Measurements from ENCODE around the gene SOS1.

Gene SOS1

GRCh38 chr2:39128919-39129391, 8.1 kb upstream of the SOS1 start:
- Mint-ChIP-seq H3K36me3 (ENCODE audit: low read depth) (peaks cover 5% of the 10 kb centered on the region), H3K4me3 (peak overlapping the region; percentile 65), H3K27ac (peak overlapping the region; percentile 81), H3K4me1 (ENCODE audit: low read depth) (peaks cover 57% of the 10 kb centered on the region), H3K27me3 (ENCODE audit: low read depth) (no peaks in the 10 kb centered on the region), H3K9me3 (no peaks in the 10 kb centered on the region)
- DNase-seq (ENCODE audit: low spot score) = peak; percentile 85

GRCh38 chr2:39127973-39128372, 7.1 kb upstream of the SOS1 start:
- Mint-ChIP-seq H3K27me3 (ENCODE audit: low read depth) (no peaks in the 10 kb centered on the region), H3K9me3 (no peaks in the 10 kb centered on the region), H3K36me3 (ENCODE audit: low read depth) (peaks cover 11% of the 10 kb centered on the region), H3K4me1 (ENCODE audit: low read depth) (peaks cover 59% of the 10 kb centered on the region), H3K4me3 (peak overlapping the region; percentile 65), H3K27ac (peak overlapping the region; percentile 81)
- DNase-seq (ENCODE audit: low spot score) = peak; percentile 72

DNA sequence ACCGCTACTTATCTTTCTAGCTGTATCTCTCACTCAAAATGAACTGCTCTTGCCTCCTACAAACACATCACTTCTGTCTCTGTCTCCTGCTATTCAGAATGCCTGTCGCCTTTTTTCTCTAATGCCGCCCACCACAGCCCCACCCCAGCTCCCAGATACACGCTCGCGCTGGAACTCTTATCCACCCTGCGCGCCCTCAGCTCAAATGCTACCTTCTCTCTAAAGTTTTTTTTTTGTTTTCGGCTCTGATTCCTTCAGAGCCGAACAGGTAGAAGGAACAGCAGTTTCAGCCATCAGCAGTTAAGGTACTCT, 3.9 kb upstream of the SOS1 start:
- H3K27me3 Mint-ChIP-seq (ENCODE audit: low read depth) = no peaks in the 10 kb centered on the region
- H3K27ac Mint-ChIP-seq = peak overlapping the region; percentile 96
- peak overlapping the region; percentile 94 for H3K4me3 Mint-ChIP-seq
- peaks cover 18% of the 10 kb centered on the region for H3K36me3 Mint-ChIP-seq (ENCODE audit: low read depth)
- no peak for DNase-seq (ENCODE audit: low spot score)
- H3K9me3 Mint-ChIP-seq = no peaks in the 10 kb centered on the region
- H3K4me1 Mint-ChIP-seq (ENCODE audit: low read depth) = peaks cover 53% of the 10 kb centered on the region

DNA sequence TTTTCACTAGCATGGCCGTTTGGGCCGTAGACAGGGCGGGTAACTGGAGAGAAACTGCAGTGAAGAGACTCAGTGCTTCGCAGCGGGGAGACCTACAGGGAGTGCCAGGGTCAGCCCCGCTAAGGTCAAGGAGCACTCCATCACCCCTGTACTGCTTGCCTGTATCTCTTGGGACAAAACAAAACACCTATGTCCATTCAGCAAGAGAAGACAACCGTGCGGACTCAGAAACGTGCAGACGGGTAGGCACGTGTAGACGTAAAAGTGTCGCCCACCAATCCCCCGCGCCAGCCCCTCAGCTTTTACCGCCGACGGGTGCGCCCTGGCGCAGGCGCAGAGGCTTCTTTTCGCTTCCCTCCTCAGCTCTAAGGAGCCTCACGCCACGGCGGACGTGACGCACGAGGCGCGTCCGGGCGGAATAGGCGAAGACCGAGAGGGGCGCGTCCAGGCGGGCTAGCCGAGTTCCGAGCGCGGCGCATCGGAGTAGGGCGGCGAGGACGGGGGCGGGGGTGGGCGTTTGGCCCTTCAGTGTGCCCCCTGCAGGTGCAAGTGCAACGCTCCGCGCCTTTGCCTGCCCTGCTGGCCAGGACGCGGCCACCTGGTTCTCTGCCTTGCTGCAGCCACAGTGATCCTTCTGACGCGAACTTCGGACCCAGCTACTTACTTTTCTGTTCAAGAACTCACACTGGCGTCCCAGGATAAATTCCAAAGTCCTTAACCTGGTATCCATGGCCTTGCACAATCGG, 3.3 kb upstream of the SOS1 start:
- DNase-seq (ENCODE audit: low spot score) = peak; percentile 96
- H3K36me3 Mint-ChIP-seq (ENCODE audit: low read depth) = peaks cover 24% of the 10 kb centered on the region
- peak overlapping the region; percentile 94 for H3K4me3 Mint-ChIP-seq
- H3K4me1 Mint-ChIP-seq (ENCODE audit: low read depth) = peaks cover 48% of the 10 kb centered on the region
- no peaks in the 10 kb centered on the region for H3K9me3 Mint-ChIP-seq
- no peaks in the 10 kb centered on the region for H3K27me3 Mint-ChIP-seq (ENCODE audit: low read depth)
- H3K27ac Mint-ChIP-seq = peak overlapping the region; percentile 96

GRCh38 chr2:39123436-39123999, 2.7 kb upstream of the SOS1 start:
- Mint-ChIP-seq H3K4me1 (ENCODE audit: low read depth) (peaks cover 44% of the 10 kb centered on the region), H3K4me3 (peak overlapping the region; percentile 94), H3K27me3 (ENCODE audit: low read depth) (no peaks in the 10 kb centered on the region), H3K9me3 (no peaks in the 10 kb centered on the region), H3K36me3 (ENCODE audit: low read depth) (peaks cover 30% of the 10 kb centered on the region), H3K27ac (peak overlapping the region; percentile 96)
- no peak for DNase-seq (ENCODE audit: low spot score)

- no peaks in the 10 kb centered on the region for H3K9me3 Mint-ChIP-seq
- H3K36me3 Mint-ChIP-seq (ENCODE audit: low read depth) = peaks cover 47% of the 10 kb centered on the region
- peaks cover 38% of the 10 kb centered on the region for H3K4me1 Mint-ChIP-seq (ENCODE audit: low read depth)
- no peaks in the 10 kb centered on the region for H3K27me3 Mint-ChIP-seq (ENCODE audit: low read depth)
- H3K4me3 Mint-ChIP-seq = peak overlapping the region; percentile 89
- peak overlapping the region; percentile 96 for H3K27ac Mint-ChIP-seq
- no peak for DNase-seq (ENCODE audit: low spot score)
Observed at GRCh38 chr2:39121523-39122063, 742 bp upstream of the SOS1 start.

DNA sequence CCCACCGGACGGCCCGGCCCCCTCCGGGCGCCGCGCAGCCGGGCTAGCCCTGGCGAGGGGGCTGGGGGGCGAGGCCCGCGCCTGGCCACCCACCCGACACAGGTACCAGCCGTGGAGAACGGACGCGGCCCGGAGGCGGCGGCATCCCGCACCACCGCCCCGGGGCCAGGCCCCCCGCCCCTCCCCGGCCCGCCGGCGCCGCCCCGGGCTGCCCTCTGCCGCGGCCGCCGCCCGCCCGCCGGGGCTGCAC, 405 bp downstream of the SOS1 start:
- Mint-ChIP-seq H3K4me3 (no peak overlapping the region), H3K9me3 (no peaks in the 10 kb centered on the region), H3K36me3 (ENCODE audit: low read depth) (peaks cover 58% of the 10 kb centered on the region), H3K4me1 (ENCODE audit: low read depth) (peaks cover 44% of the 10 kb centered on the region), H3K27me3 (ENCODE audit: low read depth) (no peaks in the 10 kb centered on the region), H3K27ac (no peak overlapping the region)
- no peak for DNase-seq (ENCODE audit: low spot score)

GRCh38 chr2:39119732-39120520, 925 bp downstream of the SOS1 start:
- H3K27me3 Mint-ChIP-seq (ENCODE audit: low read depth) = no peaks in the 10 kb centered on the region
- peaks cover 62% of the 10 kb centered on the region for H3K36me3 Mint-ChIP-seq (ENCODE audit: low read depth)
- no peaks in the 10 kb centered on the region for H3K9me3 Mint-ChIP-seq
- H3K4me1 Mint-ChIP-seq (ENCODE audit: low read depth) = peaks cover 43% of the 10 kb centered on the region
- H3K4me3 Mint-ChIP-seq = peak overlapping the region; percentile 98
- peak overlapping the region; percentile 95 for H3K27ac Mint-ChIP-seq
- DNase-seq (ENCODE audit: low spot score) = peak; percentile 63

- peak overlapping the region; percentile 95 for H3K27ac Mint-ChIP-seq
- peaks cover 43% of the 10 kb centered on the region for H3K4me1 Mint-ChIP-seq (ENCODE audit: low read depth)
- DNase-seq (ENCODE audit: low spot score) = no peak
- no peaks in the 10 kb centered on the region for H3K27me3 Mint-ChIP-seq (ENCODE audit: low read depth)
- peak overlapping the region; percentile 98 for H3K4me3 Mint-ChIP-seq
- peaks cover 65% of the 10 kb centered on the region for H3K36me3 Mint-ChIP-seq (ENCODE audit: low read depth)
- no peaks in the 10 kb centered on the region for H3K9me3 Mint-ChIP-seq
Observed at GRCh38 chr2:39118786-39119499, 1.9 kb downstream of the SOS1 start.

DNA sequence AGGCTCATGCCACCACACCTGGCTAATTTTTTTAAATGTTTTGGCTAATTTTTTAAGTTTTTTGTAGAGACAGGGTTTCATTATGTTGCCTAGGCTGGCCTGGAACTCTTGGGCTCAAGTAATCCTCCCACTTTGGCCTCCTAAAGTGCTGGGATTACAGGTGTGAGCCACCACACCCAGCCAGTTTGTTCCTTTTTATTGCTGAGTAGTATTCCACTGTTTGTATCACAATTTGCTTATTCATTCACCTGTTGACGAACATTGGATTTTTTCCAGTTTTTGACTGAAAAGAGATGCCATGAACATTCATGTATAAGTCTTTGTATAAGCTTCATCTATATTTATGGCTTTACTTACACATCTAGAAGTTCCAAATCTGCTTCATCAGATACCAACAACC, 5.3 kb downstream of the SOS1 start:
- H3K27me3 Mint-ChIP-seq (ENCODE audit: low read depth) = no peaks in the 10 kb centered on the region
- peak overlapping the region; percentile 37 for H3K27ac Mint-ChIP-seq
- H3K4me1 Mint-ChIP-seq (ENCODE audit: low read depth) = peaks cover 45% of the 10 kb centered on the region
- peak overlapping the region; percentile 98 for H3K4me3 Mint-ChIP-seq
- DNase-seq (ENCODE audit: low spot score) = no peak
- peaks cover 83% of the 10 kb centered on the region for H3K36me3 Mint-ChIP-seq (ENCODE audit: low read depth)
- no peaks in the 10 kb centered on the region for H3K9me3 Mint-ChIP-seq

DNA sequence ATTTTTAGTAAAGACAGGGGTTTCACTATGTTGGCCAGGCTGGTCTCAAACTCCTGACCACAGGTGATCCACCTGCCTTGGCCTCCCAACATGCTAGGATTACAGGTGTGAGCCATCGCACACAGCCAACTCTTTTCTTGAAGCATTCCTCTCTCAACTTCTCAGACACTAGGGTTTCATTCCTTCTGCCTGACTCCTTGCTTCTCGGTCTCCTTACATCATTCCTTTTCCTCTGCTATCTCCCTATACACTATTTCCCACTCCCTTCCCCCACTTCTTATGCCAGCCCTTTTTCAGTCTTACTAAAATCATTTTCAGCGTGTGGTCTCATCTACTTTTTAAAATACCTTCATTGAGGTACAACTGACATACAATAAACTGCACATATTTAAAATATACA, 6.1 kb downstream of the SOS1 start:
- Mint-ChIP-seq H3K27ac (peak overlapping the region; percentile 32), H3K36me3 (ENCODE audit: low read depth) (peaks cover 83% of the 10 kb centered on the region), H3K9me3 (no peaks in the 10 kb centered on the region), H3K4me1 (ENCODE audit: low read depth) (peaks cover 47% of the 10 kb centered on the region), H3K4me3 (peak overlapping the region; percentile 98), H3K27me3 (ENCODE audit: low read depth) (no peaks in the 10 kb centered on the region)
- no peak for DNase-seq (ENCODE audit: low spot score)

DNA sequence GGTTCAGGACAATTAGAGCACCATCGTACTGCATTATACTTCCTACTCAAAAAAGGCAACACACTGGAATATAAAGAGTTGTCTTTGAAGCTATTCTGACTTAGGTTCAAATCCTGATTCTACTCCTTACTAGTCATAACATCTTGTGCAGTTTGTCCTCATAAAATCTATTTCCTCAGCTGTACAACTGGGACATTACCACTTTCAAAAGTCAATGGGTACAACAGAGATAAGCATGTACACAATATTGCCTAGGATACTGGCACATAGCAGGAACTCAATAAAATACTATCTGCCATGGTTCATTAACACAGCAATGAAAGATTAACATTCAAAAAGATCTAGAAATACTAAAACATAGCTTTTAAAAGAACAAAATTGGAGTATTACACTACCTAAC, 11.3 kb downstream of the SOS1 start:
- H3K36me3 Mint-ChIP-seq (ENCODE audit: low read depth) = peaks cover 59% of the 10 kb centered on the region
- peak overlapping the region; percentile 12 for H3K27ac Mint-ChIP-seq
- no peak for DNase-seq (ENCODE audit: low spot score)
- H3K9me3 Mint-ChIP-seq = no peaks in the 10 kb centered on the region
- H3K4me3 Mint-ChIP-seq = peak overlapping the region; percentile 38
- peaks cover 51% of the 10 kb centered on the region for H3K4me1 Mint-ChIP-seq (ENCODE audit: low read depth)
- no peaks in the 10 kb centered on the region for H3K27me3 Mint-ChIP-seq (ENCODE audit: low read depth)

GRCh38 chr2:39108377-39108776, 12.5 kb downstream of the SOS1 start:
- Mint-ChIP-seq H3K36me3 (ENCODE audit: low read depth) (peaks cover 60% of the 10 kb centered on the region), H3K4me1 (ENCODE audit: low read depth) (peaks cover 53% of the 10 kb centered on the region), H3K9me3 (no peaks in the 10 kb centered on the region), H3K27ac (peak overlapping the region; percentile 58), H3K4me3 (peak overlapping the region; percentile 2), H3K27me3 (ENCODE audit: low read depth) (no peaks in the 10 kb centered on the region)
- no peak for DNase-seq (ENCODE audit: low spot score)
